Measurements from ENCODE around the gene CPLX3.
A peak's percentile ranks its signal among the peaks of the same experiment; 100 is the strongest.

Gene CPLX3

GRCh38 chr15:74830868-74831267, 4.4 kb downstream of the CPLX3 start:
- DNase-seq, result no peak

- no peak for DNase-seq
Measured at GRCh38 chr15:74831813-74832495, 5.5 kb downstream of the CPLX3 start.

DNA sequence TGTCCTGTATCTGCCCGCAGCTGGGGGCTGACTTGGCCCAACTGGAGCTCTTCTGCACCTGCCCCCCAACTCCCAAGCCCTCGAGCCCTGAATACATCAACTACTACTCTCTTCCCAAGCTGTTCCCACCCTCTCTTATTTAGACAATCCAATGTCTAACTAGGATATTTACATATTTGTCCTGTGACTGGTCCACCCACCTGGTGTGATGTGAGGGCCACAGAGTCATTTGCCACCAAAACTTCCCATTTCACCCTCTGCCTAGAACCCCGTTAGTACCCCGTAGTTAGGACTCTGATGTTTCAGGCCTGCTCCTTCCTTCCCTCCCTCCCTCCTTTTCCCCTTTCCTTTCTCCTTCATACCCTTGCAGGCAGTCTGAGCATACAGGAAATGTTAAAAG, 6.4 kb downstream of the CPLX3 start:
- DNase-seq, result no peak

DNA sequence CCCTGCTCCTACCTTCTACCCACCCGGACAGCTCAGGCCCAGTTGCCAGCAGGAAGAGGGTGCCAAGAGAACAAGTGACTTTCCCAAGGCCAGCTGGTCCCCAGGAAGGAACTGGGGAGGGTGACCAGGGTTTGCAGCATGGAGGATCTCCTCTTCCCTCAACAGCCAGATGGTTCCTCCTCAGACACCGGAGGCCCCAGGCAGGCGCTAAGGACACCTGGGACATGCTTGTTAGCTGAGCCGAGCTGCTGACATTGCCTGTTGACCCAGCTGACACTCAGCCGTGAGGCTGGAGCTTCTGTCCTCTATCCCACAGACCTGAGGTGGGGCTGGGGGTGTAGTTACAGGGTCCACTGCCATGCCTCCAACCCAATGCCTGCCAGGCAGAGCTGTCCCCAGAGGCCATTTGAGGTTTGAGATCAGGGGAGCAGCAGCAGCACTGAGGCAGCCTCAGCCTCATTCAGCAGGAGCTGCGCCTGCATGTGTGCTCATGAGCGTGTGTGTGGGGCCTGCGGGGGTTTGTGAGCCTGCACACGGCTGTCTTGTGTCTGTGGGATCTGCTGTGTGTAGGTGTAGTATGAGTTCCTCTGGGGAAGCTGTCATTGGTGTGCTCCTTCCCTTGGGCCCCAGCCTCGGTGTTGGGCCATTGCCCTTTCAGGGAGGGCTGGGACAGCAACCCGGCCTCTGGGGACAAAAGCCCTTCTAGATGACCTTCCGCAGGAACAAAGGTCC, 7.1 kb downstream of the CPLX3 start:
- DNase-seq, result no peak

DNA sequence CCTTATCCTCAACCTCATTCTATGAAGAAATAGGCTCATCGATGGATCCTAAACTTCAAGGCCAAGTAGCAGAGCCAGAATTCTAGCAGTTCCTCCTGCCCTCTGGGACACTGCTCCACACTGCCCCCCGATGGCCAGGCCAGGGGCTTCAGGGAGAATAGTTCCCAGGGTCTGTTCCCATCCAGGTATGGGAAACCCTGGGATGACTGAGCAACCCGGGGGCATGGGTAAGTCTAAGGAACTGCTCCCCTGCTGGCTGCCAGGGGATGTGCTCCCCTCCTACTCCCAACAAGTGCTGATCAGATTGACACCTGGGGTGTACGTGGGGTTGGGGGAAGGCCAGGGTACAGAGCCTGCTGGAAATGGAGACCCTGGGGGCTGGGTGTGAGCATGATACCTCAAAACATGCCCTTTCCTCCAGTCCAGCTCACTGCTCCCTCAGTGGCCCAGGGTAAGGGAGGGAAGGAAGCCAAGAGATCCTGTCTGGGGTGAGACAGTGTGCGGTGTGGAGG, 8.9 kb downstream of the CPLX3 start:
- no peak for DNase-seq

- DNase-seq, result no peak
Measured at GRCh38 chr15:74836846-74837245, 10.4 kb downstream of the CPLX3 start.

GRCh38 chr15:74837482-74838136, 11.2 kb downstream of the CPLX3 start:
- DNase-seq, result no peak

GRCh38 chr15:74838137-74838516, 11.7 kb downstream of the CPLX3 start:
- DNase-seq, result no peak

DNA sequence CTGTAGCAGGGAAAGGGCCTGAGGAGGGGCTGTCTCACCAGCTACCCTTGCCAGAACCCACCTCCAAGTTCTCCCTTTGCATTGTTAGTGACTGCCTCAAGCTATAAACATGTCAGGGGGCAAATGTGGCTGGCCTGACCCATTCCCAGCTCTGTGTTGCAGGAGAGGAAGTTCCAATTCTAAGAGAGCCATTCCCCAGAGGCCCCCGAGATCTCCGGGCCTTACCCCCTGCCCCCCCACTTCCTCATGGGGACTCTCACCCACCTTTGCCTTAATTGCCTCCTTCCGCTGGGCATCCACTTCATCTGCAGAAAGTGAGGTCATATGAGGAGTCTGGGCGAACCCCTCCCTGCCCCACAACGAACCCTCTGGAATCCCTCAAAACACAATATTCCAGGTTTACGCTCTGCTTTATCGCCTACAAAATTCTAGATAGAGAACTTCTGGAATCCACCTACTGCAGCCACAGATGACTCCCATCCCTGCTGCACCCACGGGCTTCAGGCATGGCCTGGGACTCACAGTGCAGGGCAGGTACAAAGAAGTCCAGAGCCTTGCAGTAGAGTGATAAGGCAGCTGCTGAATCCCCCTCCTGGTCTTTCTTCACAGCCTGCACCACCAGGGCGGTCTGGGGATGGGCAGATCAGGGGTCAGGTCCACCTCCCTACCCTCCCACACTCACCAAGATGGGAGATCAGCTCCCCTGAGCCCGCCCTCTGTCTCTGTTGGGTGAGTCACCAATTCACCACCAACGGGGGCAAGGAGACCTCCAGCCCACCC, 12.5 kb downstream of the CPLX3 start:
- no peak for DNase-seq

DNA sequence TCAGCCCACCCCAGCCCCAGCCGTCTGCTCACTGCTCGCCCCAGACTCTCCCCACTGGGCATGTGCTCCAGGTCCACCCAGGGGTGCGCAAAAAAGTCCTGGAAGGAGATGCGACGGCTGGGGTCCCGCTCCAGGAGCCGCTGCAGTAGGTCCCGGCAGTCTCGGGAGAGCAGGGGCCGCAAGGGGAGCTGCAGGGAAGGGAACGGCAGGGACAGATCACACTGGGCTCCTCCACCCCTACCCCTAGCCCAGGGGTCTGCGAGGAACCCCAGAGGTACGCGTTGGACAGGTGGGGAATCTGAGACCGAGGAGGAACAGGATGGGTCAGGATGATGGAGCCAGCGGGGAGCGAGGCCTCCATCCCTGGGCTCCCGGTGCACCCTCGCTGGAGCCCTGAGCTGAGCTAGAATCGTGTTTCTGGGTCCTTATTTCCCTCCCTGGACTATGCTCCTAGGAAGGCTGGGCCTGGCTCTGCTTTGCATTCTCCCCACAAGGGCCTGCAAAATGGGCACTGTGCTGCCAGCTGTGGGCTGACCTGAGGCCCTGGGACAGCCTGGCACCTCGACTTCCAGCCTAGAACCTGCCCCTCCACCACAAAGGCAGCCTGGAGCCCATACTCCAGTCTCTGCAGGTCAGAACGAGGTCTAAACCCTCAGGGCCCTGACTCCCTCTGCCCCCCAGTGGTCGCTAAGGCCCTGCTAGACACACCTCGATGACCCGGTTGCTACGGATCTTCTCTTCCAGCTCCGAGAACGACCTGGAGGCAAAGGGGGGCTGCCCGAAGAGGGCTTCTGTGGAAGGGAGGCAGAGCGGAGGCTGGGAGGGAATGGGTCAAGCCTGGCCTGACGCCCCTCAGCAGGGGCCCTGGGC, 13.3 kb downstream of the CPLX3 start:
- no peak for DNase-seq

GRCh38 chr15:74840851-74841775, 14.7 kb downstream of the CPLX3 start:
- no peak for DNase-seq

- DNase-seq, result no peak
Measured at GRCh38 chr15:74841891-74842373, 15.5 kb downstream of the CPLX3 start.

DNA sequence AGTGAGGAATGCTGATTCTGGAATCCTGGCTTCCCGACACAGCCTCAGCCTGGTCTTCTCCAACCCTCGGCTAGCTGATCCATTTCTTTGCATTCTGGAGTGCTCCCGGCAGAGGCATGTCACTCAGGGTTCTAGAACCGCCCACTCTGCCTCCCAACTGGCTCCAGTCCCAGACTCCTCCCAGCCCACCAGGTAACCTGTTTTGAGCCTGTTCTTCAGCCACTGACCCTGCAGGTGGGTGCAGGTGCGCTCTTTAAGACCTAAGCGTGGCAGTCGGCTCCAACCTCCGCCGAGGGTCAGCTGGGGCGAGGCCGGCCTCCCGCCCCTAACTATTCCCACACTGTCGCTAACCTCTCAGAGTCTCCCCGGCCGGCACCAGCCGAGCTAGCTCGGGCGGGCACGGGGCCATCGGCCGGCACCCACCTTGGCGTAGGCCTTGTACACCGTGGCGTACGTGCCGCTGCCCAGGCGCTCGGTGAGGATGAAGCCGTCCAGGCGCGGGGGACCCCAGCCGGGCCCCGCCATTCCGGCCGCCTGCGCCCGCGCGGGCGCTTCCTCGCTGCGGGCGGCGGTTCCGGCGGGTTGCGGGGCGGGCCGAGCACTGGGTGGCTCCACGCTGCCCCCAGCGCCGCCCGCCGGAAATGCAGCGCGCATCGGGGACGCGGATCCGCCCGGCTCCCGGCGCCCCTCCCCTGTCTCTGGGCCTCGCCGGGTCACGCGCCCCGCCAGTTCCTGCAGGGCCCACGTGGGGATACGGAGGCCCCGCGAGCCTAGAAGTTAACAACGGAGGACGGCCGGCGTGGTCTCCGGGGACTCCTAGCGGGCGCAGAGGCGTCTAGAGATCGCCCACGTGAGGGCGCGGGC, 16.4 kb downstream of the CPLX3 start, which contains the start of gene ULK3:
ULK3 (minus strand) TSS at position 576 of the 864 bp plus-strand sequence; CDS start at position 525, 51 bp downstream.
- peak; percentile 72 for DNase-seq

GRCh38 chr15:74843445-74843828, 17.0 kb downstream of the CPLX3 start:
- DNase-seq, result no peak

- no peak for DNase-seq
Measured at GRCh38 chr15:74843891-74844299, 17.5 kb downstream of the CPLX3 start.

GRCh38 chr15:74844319-74845207, 18.1 kb downstream of the CPLX3 start:
- no peak for DNase-seq

DNA sequence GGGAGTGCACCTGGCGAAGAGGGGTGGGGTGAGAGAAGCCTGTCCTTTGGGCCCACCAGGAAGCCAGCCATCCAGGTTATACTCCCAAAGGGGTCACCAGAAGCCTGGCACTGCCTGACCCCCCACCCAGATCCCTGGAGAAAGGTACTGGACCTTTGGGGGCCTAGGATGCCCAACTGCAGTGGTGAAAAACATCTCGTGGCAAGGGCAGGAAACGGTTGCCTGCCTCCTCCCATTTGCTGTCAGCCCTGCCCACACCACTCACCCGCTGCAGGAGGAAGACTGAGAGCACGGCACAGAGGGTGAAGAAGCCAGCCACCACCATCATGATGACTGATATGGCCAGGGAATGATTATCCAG, 18.8 kb downstream of the CPLX3 start:
- DNase-seq, result no peak

- DNase-seq, result no peak
Measured at GRCh38 chr15:74845581-74845980, 19.2 kb downstream of the CPLX3 start.

- no peak for DNase-seq
Measured at GRCh38 chr15:74847432-74847831, 21.0 kb downstream of the CPLX3 start.
